ENCODE measurements around the gene CDC42BPB.

Gene CDC42BPB

DNA sequence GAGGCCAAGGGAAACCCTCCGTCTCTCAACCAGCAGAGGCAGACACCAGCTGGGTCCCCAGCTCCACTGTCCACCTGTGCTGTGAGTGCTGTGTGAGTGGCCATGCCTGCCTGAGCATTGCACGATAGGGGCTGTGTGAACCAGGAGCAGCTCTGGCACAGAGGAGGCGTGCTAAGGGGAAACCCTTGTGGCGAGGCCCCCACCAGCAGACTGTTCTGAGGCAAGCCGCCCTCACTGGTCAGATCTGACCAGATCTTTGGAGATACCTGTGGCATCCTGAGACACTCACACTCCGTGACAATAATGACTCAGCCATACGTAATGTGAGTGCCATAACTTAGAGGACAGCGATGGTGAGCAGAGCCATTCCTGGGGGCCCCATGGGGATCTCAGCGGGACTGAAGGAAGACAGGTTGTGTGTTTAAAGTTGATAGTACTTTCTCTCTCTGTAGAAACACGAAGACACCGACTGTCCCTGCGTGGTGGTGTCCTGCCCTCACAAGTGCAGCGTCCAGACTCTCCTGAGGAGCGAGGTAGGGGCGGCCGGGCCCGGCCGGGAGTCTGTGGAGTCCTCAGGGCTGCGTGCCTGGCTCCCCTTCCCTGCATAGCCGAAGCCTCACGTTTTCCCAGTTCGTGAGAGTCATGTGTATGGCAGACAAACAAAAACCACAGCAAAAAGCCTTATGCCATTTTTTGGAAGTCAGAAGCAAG is 171.5 kb downstream of the CDC42BPB start:
- Histone ChIP-seq H3K9ac (no peak overlapping the region), H3K4me3 (no peak overlapping the region), H3K4me1 (peaks cover 0 to 9% (median 7%) of the 10 kb centered on the region in 10 experiments; a peak in 9 of 20 replicates), H3K4me2 (no peak overlapping the region), H3K27me3 (no peaks in the 10 kb centered on the region), H3K9me3 (replicated peaks in 1 of 11) (no peaks in the 10 kb centered on the region), H3K27ac (no peak overlapping the region), H3K36me3 (peaks cover 57 to 99% (median 83%) of the 10 kb centered on the region in 11 experiments), H4K20me1 (peaks cover 0 to 20% (median 0%) of the 10 kb centered on the region in 11 experiments; a peak in 8 of 22 replicates)
- no peak for TF ChIP-seq Cebpa-rat (IDR thresholded peaks at IDR 0.05)

DNA sequence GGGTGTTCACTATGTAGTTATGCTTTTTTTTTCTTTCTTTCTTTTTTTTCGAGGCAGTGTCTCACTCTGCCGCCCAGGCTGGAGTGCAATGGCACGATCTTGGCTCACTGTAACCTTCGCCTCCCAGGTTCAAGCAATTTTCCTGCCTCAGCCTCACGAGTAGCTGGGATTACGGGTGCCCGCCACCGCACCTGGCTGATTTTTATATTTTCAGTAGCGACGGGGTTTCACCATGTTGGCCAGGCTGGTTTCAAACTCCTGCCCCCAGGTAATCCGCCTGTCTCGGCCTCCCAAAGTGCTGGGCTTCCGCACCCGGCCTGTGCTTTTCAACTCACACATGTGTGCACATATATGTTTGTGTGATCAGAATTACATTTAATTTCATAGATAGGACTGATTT is 173.8 kb downstream of the CDC42BPB start:
- no peaks in the 10 kb centered on the region for H3K27me3 ChIP-seq
- H4K20me1 ChIP-seq = peaks cover 0 to 24% (median 0%) of the 10 kb centered on the region in 11 experiments; a peak in 7 of 22 replicates
- no peaks in the 10 kb centered on the region for H3K9me3 ChIP-seq (replicated peaks in 1 of 11)
- H3K4me1 ChIP-seq = peaks cover 0 to 9% (median 7%) of the 10 kb centered on the region in 10 experiments; a peak in 9 of 20 replicates
- H3K4me2 ChIP-seq = no peak overlapping the region
- no peak overlapping the region for H3K9ac ChIP-seq
- H3K27ac ChIP-seq = no peak overlapping the region
- no peak for TF ChIP-seq Cebpa-rat (IDR thresholded peaks at IDR 0.05)
- peaks cover 71 to 100% (median 86%) of the 10 kb centered on the region in 11 experiments for H3K36me3 ChIP-seq
- H3K4me3 ChIP-seq = no peak overlapping the region

GRCh38 chr14:102883089-102883541 is 174.2 kb downstream of the CDC42BPB start:
- Histone ChIP-seq H3K4me2 (no peak overlapping the region), H3K9ac (no peak overlapping the region), H3K4me3 (no peak overlapping the region), H3K27me3 (no peaks in the 10 kb centered on the region), H4K20me1 (peaks cover 0 to 21% (median 0%) of the 10 kb centered on the region in 11 experiments; a peak in 7 of 22 replicates), H3K9me3 (replicated peaks in 1 of 11) (no peaks in the 10 kb centered on the region), H3K27ac (no peak overlapping the region), H3K36me3 (peaks cover 71 to 100% (median 86%) of the 10 kb centered on the region in 11 experiments), H3K4me1 (peaks cover 0 to 9% (median 7%) of the 10 kb centered on the region in 10 experiments; a peak in 9 of 20 replicates)
- TF ChIP-seq Cebpa-rat (IDR thresholded peaks at IDR 0.05) = no peak
